ENCODE measurements around the gene BCDIN3D. TPM values are rescaled to one million over a fixed set of nuclear protein-coding genes. Genes with fewer than 3 reads are reported as not detected.

Gene BCDIN3D
- total and polyA plus RNA-seq, 2 donors (not counting 3 experiments of a cell fraction or from before 2014, with no cell fraction given), result 1.8 to 3.1 TPM

- intact Hi-C loops (cut with micrococcal nuclease) (loop anchor here (1.0 to 5.0 kb wide), 3 partner anchors 11 to 191 kb away; no protein-coding TSS in a partner anchor), dilution Hi-C loops (cut with MboI; ENCODE audit: extremely low pct_ligation_motif_present, low sequenced_read_pairs) (no loop called here)
- H4K20me1 ChIP-seq (replicated peaks; ENCODE audit: control insufficient read depth, extremely low read depth, insufficient read depth, low read length), result no peaks in the 10 kb centered on the region
- ChIA-PET CTCF (interaction anchor here (0.6 to 6.1 kb wide), 11 partner anchors 9 to 117 kb away, joined by 3 to 53 read pairs (median 3); partner anchors contain the start of gene TMBIM6), POLR2A (interaction anchor here (0.6 to 1.6 kb wide), 13 partner anchors 9 to 137 kb away, joined by 3 to 10 read pairs (median 6); partner anchors contain the start of genes BCDIN3D and TMBIM6)
- DNase-seq (ENCODE audit: low read depth, low spot score), result peak; percentile 97
- H3K9me3 ChIP-seq (replicated peaks; ENCODE audit: control insufficient read depth, insufficient read depth, low read length), result no peaks in the 10 kb centered on the region
- peaks cover 35% of the 10 kb centered on the region for H3K4me1 ChIP-seq (ENCODE audit: control insufficient read depth, extremely low read depth, insufficient read depth, low read length)
- FAIRE-seq, result peak; percentile 98
- peak within 1 kb of the TSS; percentile 58 to 76 (median 72) for H3K4me3 ChIP-seq (replicated peaks in 1 of 3; ENCODE audit: insufficient read depth in 1 of 3, low read depth in 1 of 3, low read length in 3 of 3)
- TF ChIP-seq MAX (IDR thresholded peaks at IDR 0.05; ENCODE audit: insufficient read depth, insufficient read length) (peak; percentile 18), POLR2A (IDR thresholded peaks at IDR 0.05; ENCODE audit: low read depth, low read length) (peak; percentile 75), MYC (IDR thresholded peaks at IDR 0.05; ENCODE audit: low read depth, low read length) (no peak), GATA2 (IDR thresholded peaks at IDR 0.05; ENCODE audit: insufficient read depth, insufficient read length, low read depth, low read length) (no peak), JUN (IDR thresholded peaks at IDR 0.05; ENCODE audit: borderline replicate concordance, insufficient read depth, insufficient read length, low read depth) (no peak), FOS (IDR thresholded peaks at IDR 0.05; ENCODE audit: borderline replicate concordance, insufficient read depth, low read length) (no peak), POLR2AphosphoS5 (IDR thresholded peaks at IDR 0.05; ENCODE audit: insufficient read depth, low read depth, low read length) (peak; percentile 82), EZH2 (IDR thresholded peaks at IDR 0.05; ENCODE audit: borderline replicate concordance, low read depth, low read length, severe bottlenecking) (no peak)
- TF ChIP-seq, protein P1, sequence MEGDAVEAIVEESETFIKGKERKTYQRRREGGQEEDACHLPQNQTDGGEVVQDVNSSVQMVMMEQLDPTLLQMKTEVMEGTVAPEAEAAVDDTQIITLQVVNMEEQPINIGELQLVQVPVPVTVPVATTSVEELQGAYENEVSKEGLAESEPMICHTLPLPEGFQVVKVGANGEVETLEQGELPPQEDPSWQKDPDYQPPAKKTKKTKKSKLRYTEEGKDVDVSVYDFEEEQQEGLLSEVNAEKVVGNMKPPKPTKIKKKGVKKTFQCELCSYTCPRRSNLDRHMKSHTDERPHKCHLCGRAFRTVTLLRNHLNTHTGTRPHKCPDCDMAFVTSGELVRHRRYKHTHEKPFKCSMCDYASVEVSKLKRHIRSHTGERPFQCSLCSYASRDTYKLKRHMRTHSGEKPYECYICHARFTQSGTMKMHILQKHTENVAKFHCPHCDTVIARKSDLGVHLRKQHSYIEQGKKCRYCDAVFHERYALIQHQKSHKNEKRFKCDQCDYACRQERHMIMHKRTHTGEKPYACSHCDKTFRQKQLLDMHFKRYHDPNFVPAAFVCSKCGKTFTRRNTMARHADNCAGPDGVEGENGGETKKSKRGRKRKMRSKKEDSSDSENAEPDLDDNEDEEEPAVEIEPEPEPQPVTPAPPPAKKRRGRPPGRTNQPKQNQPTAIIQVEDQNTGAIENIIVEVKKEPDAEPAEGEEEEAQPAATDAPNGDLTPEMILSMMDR (IDR thresholded peaks at IDR 0.05; ENCODE audit: extremely low read depth in 1 of 2, insufficient read depth in 1 of 2, low read depth in 1 of 2, low read length in 2 of 2), result no peak
- no peaks in the 10 kb centered on the region for H3K27me3 ChIP-seq (ENCODE audit: control insufficient read depth in 2 of 2, insufficient read depth in 2 of 2, low read length in 2 of 2)
- H3K9ac ChIP-seq (replicated peaks; ENCODE audit: extremely low read depth, insufficient read depth, low read length), result peak within 1 kb of the TSS; percentile 69
- peak within 1 kb of the TSS; percentile 81 for H3K4me2 ChIP-seq (ENCODE audit: insufficient read depth, low read length)
- H3K79me2 ChIP-seq (ENCODE audit: control insufficient read depth, insufficient read depth, low read length), result peaks cover 42% of the 10 kb centered on the region
- peak within 1 kb of the TSS; percentile 52 for H3K27ac ChIP-seq (ENCODE audit: insufficient read depth, low read depth, low read length)
- H3K36me3 ChIP-seq (ENCODE audit: control insufficient read depth in 2 of 2, extremely low read depth in 1 of 2, insufficient read depth in 2 of 2, low read length in 2 of 2), result peaks cover 0 to 4% of the 10 kb centered on the region in 2 experiments
- no peaks in the 10 kb centered on the region for H3K9me1 ChIP-seq (replicated peaks; ENCODE audit: control insufficient read depth, extremely low read depth, insufficient read depth, low read length)
- BruUV-seq (replicated peaks), result TSS peak; percentile 58
- H2AFZ ChIP-seq (ENCODE audit: low read depth, low read length), result peak within 1 kb of the TSS; percentile 94
Measured at GRCh38 chr12:49828133-49829091, 14.5 kb downstream of the BCDIN3D start, which contains the start of gene NCKAP5L. NCKAP5L (minus strand) TSS chr12:49828413; CDS start chr12:49804044, 24,369 bp downstream.
